GM21390 (cell line): ENCODE measurements around the gene RASL10B.
"Not testable (repeated sequence)": the region's sequence is repeated elsewhere in the genome, so short reads cannot be mapped to it uniquely, and the experiment has no call there.

Source experiments
- ATAC-seq: cut with Tn5 transposase; IDR thresholded peaks from one replicate; pipeline ENCODE4 v1.9.1; 2021; ENCODE audit not compliant: unreplicated experiment

Gene RASL10B

DNA sequence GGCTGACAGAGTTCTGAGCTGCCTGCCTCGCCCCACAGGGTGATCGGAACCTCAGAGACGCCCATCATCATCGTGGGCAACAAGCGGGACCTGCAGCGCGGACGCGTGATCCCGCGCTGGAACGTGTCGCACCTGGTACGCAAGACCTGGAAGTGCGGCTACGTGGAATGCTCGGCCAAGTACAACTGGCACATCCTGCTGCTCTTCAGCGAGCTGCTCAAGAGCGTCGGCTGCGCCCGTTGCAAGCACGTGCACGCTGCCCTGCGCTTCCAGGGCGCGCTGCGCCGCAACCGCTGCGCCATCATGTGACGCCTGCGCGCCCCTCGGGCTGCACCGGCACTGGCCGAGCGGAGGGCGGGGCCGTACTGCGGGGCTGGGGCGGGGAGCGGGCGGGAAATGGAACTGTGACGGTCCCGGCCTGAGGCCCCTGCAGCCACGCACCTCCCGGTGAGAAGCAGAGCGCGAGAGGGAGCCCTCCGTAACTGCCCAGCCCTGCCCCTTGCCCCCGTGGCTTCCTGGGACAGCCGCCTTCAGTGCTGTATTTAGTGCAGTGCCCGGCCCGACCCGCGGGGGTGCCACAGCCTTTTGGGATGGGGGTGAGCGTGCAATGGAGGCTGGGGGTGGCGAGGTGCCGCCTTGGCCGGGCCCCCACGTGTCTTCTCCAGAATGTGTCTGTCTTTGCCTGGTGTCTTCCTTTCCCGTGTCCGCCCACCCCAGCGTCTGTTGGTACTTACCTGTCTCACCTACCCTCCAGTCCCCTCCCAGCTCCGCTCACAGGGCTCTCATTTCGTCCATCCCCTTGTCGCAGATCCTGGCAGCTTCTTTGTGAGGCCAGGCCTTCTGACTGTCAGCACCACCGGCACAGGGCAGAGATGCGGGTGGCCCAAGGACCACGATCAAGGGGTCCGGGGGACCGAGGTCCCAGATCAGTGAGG is 9.8 kb downstream of the RASL10B start:
- no peak for ATAC-seq

DNA sequence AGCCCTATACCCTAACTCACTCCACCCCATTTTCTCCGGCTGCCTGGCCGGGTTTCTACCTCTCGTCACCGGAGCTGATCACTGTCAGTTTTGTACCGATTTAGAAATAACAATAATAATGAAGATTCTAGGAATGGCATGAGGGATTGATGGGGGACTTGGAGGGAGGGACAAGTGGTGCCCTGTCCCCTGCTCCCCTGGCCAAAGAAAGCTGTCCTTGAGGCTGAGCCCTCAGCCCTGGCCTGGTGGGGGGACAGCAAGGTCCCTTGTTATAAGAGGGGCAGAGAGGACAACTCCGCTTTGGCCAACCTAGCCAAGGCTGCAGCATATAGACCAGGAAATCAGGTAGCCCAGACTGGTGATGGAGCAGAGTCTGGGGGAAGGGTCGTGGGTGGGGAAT is 11.1 kb downstream of the RASL10B start:
- ATAC-seq = no peak

DNA sequence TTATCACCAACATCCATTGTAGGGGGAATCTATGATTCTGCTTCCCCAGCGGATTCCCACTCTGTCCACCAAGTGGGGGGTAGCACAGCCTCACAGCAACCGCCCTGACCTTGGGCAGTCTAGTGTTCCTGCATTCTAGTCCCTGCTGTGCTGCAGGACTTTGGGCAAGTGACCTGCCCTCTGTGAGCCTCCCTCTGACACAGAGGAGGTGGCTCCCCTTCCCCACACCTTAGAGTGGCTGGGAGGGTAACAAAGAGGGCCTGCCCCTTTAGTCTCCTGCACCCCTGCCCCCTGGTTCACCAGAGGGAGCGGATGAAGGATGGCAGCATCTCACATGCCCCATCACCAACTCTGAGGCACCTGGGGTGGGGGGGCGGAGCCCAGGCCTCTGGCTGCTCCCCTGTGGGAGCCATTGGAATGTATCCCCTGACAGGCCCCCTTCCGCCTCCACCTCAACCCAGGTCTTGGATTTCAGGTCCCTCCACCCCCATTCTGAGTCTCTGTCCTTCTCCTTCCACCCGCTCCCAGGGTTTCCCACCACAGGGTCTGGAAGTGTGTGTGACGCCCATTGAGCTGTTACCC is 11.5 kb downstream of the RASL10B start:
- no peak for ATAC-seq

DNA sequence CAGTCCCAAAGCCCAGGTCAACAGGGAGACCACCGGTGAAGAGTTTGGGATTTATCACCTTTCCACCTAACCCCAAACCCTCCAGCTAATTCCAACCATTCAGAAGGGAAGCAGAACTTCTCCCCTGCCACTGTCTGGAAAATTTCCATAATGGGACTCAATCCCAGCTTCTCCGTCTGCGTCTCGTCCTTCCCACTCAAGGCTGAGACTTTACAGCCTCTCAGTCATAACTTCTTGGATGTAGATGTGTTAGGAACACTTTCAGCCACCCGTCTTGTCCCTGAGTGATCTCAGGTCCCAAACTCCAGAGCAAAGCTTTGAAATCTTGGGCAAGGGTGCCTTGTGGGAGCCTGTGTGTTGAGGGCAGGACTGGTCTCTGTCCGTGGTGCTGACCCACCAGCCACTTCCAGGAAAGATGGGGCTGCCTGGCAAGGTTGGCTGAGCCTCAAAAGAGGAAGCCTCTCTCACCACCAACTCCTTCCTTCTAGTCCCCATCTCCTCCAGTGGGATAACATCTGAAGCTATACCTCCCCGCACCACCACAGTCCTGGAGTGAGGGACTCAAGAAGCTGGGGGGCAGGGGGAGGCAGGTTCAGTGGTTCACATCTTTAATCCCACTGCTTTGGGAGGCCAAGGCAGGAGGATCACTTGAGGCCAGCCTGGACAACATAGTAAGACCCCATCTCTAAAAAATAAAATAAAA is 12.3 kb downstream of the RASL10B start:
- ATAC-seq = no peak

DNA sequence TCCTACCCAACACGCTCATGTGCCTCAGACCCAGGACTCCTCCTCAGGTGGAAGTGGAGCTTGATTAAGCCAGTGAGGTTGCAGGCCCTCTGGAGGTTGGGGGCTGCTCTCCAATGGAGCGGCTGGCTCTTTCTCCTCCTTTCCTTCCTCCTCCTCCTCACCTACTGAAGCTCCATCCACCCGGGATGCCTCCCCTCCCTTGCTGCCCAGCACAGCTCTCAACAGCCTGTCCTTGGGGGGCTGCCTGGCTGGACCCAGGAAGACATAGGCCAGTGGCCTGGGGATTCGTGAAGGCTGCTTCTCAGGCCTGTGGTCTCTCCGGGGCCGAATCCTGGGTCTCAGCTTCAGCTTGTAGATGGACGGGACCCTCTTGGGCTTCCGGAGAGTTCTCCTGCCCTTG is 13.4 kb downstream of the RASL10B start:
- ATAC-seq = no peak

DNA sequence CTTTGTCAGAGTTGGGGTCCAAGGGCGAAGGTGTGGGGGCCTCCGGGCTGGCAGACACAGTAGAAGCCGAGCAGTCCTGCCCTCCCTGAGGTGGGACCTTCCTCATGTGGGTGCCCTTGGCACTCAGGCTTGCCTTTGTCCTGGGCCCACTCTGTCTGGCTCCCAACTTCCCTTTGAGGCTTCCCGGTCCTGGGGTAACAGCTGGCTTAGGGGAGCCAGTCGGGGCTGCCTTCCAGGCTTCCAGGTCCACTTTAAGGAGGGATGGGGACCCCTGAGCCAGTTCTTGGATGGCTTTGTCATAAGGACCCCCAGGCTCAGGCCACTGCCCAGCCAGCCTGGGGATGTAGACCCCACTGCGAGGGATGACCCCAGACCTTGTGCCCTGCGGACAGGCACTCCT is 13.8 kb downstream of the RASL10B start:
- no peak for ATAC-seq

DNA sequence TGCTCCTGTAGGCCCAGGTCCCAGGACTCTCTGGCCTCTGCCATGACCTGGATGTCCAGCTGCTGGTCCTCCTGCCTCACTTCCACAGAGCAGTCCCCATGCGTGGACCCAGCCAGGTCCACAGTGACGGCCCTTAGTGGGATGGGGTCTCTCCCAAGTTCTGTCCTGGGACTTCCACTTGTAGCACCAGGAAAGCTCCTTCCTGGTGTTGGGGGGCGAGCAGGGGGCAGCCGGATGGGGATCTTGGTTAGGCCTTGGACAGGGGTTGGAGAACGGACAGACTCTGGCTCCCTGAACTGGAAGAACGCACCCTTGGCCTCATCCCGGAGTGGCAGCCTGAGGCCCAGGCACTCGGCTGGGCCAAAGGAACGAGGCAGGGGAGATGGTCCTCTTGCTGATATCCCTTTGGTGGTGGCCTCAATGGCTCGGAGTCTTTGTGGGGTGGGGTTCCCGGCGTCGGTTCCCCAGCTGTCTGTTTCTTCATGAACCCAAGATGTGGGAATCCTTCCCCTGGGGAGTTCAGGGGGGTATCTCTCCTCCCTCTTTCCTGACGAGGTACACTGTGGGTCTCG is 14.4 kb downstream of the RASL10B start:
- no peak for ATAC-seq

DNA sequence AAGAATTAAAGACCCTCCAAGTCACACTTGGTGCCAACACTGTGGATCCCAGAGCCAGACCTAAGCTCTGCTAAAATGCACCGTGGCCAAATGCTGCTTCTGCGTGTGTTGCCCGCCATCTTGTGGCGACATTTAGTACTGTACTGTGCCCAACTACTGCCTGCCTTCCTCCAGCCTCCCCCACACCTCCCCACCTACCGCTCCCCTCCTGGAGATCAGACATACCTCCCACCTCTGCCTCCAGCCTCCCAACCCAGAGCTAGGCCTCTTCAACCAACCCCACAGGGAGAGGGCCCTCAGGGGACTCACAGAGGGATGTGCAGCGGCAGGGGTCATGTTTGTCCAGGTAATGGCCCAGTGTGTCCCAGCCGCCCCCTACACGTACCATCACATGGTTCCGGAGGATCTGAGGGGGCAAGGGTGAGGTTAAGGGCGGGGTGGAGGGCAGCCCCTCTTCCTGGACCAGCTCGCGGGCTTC is 16.1 kb downstream of the RASL10B start:
- ATAC-seq = no peak

DNA sequence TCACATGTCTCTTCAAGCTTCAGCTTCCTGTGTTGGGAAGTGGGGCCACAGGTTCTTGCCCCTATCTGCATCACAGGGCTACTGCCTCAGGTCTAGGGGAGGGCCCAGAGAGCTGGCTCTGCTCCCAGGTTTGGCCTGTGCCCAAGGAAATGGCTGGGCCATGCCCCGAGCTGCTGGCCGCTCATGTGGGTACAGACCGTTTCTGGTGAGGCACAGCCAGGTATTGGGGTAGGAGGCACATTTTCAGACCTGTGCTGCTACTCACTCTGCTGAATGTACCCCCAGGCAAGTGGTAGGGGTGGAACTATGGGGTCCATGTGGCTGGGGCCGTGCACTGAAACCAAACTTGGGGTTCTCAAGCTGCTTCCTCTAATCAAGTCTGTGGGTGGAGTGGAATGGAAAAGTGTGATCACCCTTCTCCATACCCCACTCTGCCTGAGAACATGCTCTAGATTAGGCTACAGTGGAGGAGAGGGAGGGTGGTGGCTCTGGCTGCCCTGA is 17.0 kb downstream of the RASL10B start:
- ATAC-seq = no peak

DNA sequence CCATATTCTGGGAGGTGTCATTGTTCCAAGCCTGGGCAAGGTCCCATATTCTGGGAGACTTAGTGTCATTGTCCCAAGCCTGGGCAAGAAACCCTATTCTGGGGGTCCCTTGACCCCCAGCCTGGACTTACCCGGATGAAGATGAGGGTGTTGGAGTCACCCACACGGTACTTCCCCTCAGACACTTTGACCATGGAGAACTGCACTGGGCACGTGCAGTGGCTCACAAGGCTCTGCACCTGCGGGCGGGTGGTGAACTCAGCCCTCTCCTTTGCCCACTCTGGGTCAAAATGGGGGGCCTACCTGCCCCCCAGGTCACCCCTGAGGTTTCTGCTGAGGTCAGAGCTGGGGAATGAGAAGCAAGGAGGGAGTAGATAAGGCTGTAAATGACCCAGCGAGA is 17.5 kb downstream of the RASL10B start:
- no peak for ATAC-seq

DNA sequence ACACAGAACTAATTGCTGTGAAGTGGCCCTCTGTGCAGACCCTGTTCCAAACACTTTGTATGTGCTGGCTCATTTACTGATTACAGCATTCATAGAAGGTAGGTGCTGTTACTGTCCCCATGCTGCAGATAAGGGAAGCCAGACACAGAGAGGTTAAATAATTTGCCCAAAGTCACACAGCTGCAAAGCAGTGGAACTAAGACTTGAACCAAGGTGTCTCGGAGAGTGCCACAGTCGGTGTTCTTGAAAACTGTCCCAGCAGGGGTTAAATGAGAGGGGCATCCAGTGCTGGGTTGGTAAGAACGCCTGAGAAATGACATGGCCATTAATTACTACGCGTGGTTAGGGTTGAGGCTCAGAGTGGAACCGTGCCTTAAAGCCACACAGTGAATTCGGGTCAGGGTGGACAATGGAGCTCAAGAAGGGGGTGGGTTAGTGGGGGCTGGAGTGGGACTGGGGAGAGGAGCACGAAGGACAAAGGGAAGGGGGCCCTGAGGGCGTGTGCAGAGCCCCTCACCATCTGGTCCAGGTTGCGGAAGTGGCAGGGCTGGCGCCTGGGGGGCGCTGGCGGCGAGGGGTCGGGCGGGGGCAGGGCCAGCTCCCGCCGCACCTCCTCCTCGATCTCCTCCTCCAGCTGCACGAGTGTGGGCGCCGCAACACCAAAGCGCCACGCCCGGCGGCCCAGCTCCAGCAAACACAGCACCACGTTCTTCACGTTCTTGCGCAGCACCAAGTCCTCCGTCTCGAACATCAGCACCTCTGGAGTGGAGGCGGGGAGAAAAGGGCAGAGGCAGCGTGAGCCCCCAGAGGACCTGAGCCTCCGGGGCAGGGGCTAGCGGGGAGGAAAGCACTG is 18.3 kb downstream of the RASL10B start:
- ATAC-seq = no peak

DNA sequence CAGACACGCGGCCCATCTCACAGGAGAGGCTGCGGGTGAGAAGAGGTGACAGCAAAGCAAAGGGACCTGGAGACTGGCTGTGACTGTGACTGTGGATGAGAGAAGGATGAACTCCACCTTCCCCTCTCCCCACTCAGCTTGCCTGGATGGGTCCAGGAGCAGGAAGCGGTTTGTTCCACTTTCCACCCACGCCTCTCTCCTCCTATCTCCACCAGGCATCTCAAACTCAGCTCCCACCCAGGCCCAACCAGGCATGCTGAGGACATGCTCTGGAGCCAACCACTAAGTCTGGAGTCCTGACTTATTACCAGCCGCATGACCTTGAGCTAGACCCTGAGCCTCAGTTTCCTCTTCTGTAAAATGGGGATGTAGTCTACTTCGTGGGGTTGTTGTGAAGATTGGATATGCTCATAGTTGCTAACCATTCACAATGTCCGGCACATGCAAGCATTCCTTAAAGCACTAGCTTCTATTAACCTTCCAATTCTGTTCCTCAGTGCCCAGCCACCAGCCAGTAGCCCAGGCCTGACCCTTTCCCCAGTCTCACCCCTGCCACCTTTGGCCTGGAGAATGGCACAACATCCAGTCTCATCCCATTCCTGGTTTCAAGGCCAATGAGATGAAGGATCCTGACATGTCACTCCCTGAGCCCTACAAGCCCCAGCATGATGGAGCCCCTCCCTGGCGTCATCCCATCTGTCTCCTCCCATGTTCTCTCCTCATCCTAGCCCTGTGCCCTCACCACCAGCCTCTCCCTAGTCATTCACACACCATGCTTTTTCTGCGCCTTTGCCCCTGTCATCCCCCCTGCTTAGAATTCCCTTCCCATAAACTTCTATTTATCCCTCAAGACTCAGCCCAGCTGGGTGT is 19.3 kb downstream of the RASL10B start:
- no peak for ATAC-seq

DNA sequence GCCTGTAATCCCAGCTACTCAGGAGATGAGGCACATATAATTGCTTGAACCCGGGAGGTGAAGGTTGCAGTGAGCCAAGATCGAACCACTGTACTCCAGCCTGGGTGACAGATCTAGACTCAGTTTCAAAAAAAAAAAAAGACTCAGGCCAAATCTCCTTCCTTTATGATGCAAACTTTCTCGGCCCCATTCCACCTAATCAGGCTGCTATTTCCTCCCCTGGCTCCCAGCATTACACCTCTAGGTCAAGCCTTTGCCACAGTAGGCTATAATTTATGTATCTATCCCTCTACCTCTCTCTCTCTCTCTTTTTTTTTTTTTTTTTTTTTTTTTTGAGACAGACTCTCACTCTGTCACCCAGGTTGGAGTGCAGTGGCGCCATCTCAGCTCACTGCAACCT is 20.1 kb downstream of the RASL10B start:
- ATAC-seq = not testable (repeated sequence)

DNA sequence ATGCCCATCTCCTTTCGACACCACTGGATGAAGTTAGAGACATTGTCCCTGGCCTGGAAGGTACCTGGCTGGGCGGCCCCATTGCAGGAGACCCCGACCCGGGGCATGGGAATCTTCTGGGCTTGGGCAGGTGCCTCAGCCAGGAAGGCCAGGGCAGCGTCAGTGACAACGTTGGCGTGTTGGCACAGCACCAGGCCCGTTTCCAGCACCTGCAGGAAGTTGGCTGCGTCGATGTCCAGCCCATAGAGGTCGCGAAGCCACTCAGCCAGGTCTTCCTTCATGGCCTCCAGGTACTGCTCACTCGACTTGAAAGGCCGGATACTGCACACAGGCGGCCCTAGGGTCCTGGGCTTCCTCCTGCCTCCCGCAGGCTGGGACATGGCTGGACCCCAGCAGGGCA is 21.0 kb downstream of the RASL10B start:
- ATAC-seq = no peak

DNA sequence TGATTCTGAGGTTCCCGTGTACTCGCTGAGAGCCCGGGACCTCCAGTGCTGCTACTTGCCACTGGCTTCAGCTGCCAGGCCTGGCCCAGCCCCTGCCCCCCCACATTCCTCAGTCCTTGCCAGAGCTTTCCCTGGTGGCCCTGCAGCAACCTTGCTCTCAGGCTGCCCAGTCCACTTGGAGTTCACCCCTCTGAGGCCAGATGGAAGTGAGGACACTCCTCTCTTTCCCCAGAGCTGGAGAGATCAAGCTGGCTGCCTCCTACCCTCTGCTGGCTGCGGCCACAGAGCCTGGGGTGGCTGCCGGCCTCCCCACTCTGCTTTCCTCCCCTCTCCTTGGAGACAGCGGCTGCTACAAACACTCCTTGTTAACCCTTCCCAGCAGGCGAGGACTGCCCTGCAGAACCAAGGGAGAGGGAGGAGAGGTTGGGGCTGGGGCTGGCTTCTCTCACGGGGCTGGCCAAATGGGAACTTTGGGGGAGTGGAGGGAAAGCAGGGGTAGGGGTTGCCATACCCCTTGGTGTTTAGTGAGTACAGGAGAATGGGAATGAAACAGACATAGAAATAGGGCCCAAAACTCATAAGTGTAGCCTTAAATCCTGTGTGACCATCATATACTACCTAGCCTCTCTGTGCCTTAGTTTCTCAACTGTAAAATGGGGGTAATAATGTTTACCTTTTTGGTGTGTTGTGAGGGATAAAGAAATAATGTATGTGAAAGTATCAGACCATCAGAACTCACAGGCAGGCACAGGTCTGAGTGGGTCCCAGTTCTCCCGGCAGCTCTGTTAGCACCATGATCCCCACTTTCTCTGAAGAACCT is 21.7 kb downstream of the RASL10B start, which contains the start of gene GAS2L2:
Gene GAS2L2, minus strand, starts transcription at position 295 of the 820 bp plus-strand sequence. CDS start 389 bp downstream, outside the sequence.
- ATAC-seq = no peak

DNA sequence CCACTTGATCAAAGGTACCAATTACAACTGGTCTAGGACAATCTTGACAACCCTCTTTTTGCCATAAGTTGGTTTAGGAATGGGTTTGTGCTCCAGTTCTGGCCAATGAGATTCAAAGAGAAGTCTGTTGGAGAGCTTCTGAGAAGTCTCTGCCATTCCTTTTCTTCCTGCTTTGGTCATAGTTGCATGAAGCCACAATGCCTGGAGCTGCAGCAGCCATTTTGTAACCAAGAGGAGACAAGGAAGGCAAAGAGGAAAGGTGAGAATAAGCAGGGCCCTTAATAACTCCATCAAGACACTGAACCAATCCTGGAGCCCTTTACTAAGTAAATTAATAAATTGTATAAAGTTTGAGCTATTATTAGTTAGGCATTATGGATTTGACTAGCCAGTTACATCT is 25.8 kb downstream of the RASL10B start:
- no peak for ATAC-seq

DNA sequence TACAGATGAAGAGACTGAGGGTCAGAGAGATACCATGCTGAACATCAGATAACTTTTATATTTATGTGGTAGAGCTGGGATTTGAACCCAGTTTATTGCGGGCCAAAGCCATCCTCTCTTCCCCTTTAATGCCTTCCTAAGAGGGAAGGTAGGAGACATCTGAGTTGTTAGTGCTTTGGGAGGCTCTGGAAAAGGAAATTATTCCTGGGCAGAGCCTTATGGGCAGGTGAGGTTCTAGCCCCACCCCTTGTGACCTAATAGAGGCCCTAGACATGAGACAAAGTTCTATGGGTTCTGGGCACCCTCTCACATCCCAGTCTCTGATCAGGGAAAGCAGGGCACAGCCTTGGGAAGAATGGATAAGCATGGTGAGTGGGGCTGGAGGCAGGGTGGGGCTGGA is 29.1 kb downstream of the RASL10B start, which contains the start of gene C17orf50:
Gene C17orf50, plus strand, starts transcription at position 301 of the 400 bp plus-strand sequence. Its CDS starts 55 bp downstream, at position 356.
- no peak for ATAC-seq

DNA sequence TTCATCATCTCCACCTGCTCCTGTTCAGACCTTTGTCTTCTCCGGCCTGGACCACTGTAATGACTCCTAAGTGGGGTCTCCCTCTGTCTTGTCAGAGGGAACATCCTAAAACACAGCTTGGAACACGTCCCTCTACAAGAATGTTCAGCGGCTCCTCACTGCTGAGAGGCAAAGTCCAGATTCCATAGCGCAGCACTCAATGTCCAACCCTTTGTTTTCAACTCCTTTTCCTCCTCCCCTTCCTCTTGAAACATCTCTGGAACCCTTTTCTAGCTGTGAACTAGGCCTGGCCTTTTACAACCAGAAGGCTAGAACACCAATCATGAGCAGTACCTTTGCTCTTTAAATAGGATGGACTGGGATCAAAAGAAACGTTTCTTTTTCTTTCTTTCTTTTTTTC is 30.2 kb downstream of the RASL10B start:
- ATAC-seq = no peak
